ENCODE data around the gene MYO1D.
"Not testable (repeated sequence)": the region's sequence is repeated elsewhere in the genome, so short reads cannot be mapped to it uniquely, and the experiment has no call there.

MYO1D gene

GRCh38 chr17:32720671-32721070 lies 156.3 kb downstream of the MYO1D start:
- no peak for DNase-seq (ENCODE audit: low spot score)

GRCh38 chr17:32719689-32720088 lies 157.2 kb downstream of the MYO1D start:
- in situ Hi-C loops (cut with MboI; ENCODE audit: low pct_unique_long_range_greater_than_20kb, low sequenced_read_pairs, unreplicated experiment) = no loop called here
- no peak for TF ChIP-seq CTCF (IDR thresholded peaks at IDR 0.05; ENCODE audit: extremely low read depth, insufficient read depth, missing control alignments)
- no peak for DNase-seq (ENCODE audit: low spot score)

More at GRCh38 chr17:32720671-32721070, 156.3 kb downstream of the MYO1D start:
- in situ Hi-C loops (cut with MboI; ENCODE audit: low pct_unique_long_range_greater_than_20kb, low sequenced_read_pairs, unreplicated experiment) = no loop called here
- TF ChIP-seq CTCF (IDR thresholded peaks at IDR 0.05; ENCODE audit: extremely low read depth, insufficient read depth, missing control alignments) = no peak

- in situ Hi-C loops (cut with MboI; ENCODE audit: low pct_unique_long_range_greater_than_20kb, low sequenced_read_pairs, unreplicated experiment); DNase-seq (ENCODE audit: low spot score): not testable (repeated sequence)
Measured at GRCh38 chr17:32714922-32715321, 162.0 kb downstream of the MYO1D start.

- in situ Hi-C loops (cut with MboI; ENCODE audit: low pct_unique_long_range_greater_than_20kb, low sequenced_read_pairs, unreplicated experiment); DNase-seq (ENCODE audit: low spot score): not testable (repeated sequence)
Measured at GRCh38 chr17:32714206-32714605, 162.7 kb downstream of the MYO1D start.

- DNase-seq (ENCODE audit: low spot score) = no peak
- in situ Hi-C loops (cut with MboI; ENCODE audit: low pct_unique_long_range_greater_than_20kb, low sequenced_read_pairs, unreplicated experiment) = no loop called here
- no peak for TF ChIP-seq CTCF (IDR thresholded peaks at IDR 0.05; ENCODE audit: extremely low read depth, insufficient read depth, missing control alignments)
Measured at GRCh38 chr17:32713081-32713480, 163.8 kb downstream of the MYO1D start.

GRCh38 chr17:32709562-32709961 lies 167.4 kb downstream of the MYO1D start:
- in situ Hi-C loops (cut with MboI; ENCODE audit: low pct_unique_long_range_greater_than_20kb, low sequenced_read_pairs, unreplicated experiment) = no loop called here
- TF ChIP-seq CTCF (IDR thresholded peaks at IDR 0.05; ENCODE audit: extremely low read depth, insufficient read depth, missing control alignments) = no peak
- no peak for DNase-seq (ENCODE audit: low spot score)

- in situ Hi-C loops (cut with MboI; ENCODE audit: low pct_unique_long_range_greater_than_20kb, low sequenced_read_pairs, unreplicated experiment) = no loop called here
- TF ChIP-seq CTCF (IDR thresholded peaks at IDR 0.05; ENCODE audit: extremely low read depth, insufficient read depth, missing control alignments) = no peak
- DNase-seq (ENCODE audit: low spot score) = no peak
Measured at GRCh38 chr17:32701871-32702270, 175.1 kb downstream of the MYO1D start.

GRCh38 chr17:32699247-32699646 lies 177.7 kb downstream of the MYO1D start:
- DNase-seq (ENCODE audit: low spot score) = no peak
- no peak for TF ChIP-seq CTCF (IDR thresholded peaks at IDR 0.05; ENCODE audit: extremely low read depth, insufficient read depth, missing control alignments)
- in situ Hi-C loops (cut with MboI; ENCODE audit: low pct_unique_long_range_greater_than_20kb, low sequenced_read_pairs, unreplicated experiment) = no loop called here

All from GM13977 (cell line).